ENCODE results near the gene PTGES3.

Gene PTGES3

DNA sequence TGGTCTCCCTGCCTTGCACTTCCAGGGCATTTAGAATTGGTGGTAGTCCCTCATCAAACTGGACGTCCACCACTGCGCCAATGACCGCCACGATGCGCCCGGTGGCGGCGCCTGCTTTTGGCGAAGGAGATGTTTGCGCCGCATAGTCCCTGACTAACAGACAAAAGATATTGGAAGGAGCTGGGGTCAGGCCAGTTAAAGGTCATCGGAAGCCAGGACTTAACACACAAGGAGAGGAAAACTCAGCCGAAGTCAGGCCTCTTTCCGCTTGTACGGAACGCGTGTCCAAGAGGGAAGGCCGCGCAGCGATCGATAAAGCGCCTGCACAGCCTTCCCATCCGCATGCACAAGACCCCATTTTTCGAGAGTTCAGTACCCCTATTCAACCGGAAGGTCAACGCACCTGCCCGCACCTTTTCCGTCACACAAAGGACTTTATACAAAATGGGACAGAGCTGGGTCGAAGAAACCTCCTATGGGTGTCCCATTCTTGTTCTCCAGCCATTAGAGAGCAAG lies 42.8 kb downstream of the PTGES3 start:
- peak overlapping the region; percentile 92 for H3K4me3 ChIP-seq (ENCODE audit: low read depth, low read length)
- TF ChIP-seq, protein P1, sequence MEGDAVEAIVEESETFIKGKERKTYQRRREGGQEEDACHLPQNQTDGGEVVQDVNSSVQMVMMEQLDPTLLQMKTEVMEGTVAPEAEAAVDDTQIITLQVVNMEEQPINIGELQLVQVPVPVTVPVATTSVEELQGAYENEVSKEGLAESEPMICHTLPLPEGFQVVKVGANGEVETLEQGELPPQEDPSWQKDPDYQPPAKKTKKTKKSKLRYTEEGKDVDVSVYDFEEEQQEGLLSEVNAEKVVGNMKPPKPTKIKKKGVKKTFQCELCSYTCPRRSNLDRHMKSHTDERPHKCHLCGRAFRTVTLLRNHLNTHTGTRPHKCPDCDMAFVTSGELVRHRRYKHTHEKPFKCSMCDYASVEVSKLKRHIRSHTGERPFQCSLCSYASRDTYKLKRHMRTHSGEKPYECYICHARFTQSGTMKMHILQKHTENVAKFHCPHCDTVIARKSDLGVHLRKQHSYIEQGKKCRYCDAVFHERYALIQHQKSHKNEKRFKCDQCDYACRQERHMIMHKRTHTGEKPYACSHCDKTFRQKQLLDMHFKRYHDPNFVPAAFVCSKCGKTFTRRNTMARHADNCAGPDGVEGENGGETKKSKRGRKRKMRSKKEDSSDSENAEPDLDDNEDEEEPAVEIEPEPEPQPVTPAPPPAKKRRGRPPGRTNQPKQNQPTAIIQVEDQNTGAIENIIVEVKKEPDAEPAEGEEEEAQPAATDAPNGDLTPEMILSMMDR (IDR thresholded peaks at IDR 0.05; ENCODE audit: low read depth, low read length), result no peak

DNA sequence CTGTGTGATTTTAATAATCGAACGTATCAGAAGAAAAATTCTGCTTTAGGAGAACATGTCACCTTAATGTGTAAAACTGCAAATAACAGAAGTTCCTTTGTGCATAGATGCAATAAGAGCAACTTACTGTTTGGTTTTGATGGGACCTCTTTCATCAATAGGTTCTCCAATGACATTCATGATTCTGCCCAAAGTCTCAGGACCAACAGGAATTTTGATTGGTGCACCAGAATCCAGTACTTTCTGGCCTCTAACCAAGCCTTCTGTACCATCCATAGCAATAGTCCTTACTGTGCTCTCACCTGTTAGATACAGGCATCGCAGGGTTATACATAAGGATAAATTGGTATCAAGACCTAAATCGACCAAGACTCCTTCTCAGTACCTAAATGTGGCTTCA lies 43.4 kb downstream of the PTGES3 start:
- TF ChIP-seq, protein P1 (IDR thresholded peaks at IDR 0.05; ENCODE audit: low read depth, low read length), result no peak

DNA sequence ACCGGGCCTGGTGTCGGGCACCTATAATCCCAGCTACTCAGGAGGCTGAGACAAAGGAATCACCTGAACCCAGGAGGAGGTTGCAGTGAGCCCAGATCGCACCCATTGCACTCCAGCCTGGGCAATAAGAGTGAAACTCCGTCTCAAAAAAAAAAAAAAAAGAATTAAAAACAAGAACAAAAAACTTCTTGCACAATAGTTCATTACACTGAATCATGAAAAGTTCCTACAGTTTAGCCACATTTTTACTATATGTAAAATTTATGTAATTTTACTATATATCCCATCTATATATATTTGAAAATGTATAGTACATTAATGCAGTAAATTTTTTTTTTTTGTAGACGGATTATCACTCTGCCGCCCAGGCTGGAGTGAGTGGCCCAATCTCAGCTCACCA lies 46.9 kb downstream of the PTGES3 start:
- TF ChIP-seq, protein P1 (IDR thresholded peaks at IDR 0.05; ENCODE audit: low read depth, low read length), result no peak
- H3K4me3 ChIP-seq (ENCODE audit: low read depth, low read length), result no peak overlapping the region

More for the DNA sequence above, 43.4 kb downstream of the PTGES3 start:
- H3K4me3 ChIP-seq (ENCODE audit: low read depth, low read length), result peak overlapping the region; percentile 92

DNA sequence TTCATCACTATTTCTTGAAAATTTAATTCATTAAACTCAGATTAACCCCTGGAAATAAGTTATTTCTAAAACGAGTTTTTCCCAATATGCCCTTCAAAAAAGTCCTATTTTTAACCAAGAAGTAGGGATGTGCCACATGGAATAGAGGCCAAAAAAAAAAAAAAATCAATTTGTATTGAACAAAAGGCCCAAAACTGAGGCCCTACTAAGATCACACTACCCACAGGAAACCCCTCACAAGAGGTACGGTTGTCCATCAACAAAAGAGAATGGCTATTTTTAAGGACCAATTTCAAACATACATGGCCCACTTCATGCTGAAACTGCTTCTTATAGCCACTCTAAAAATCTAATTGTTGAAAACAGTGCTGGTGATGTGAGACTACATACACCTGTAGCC lies 50.5 kb downstream of the PTGES3 start:
- TF ChIP-seq, protein P1 (IDR thresholded peaks at IDR 0.05; ENCODE audit: low read depth, low read length), result no peak
- H3K4me3 ChIP-seq (ENCODE audit: low read depth, low read length), result no peak overlapping the region

DNA sequence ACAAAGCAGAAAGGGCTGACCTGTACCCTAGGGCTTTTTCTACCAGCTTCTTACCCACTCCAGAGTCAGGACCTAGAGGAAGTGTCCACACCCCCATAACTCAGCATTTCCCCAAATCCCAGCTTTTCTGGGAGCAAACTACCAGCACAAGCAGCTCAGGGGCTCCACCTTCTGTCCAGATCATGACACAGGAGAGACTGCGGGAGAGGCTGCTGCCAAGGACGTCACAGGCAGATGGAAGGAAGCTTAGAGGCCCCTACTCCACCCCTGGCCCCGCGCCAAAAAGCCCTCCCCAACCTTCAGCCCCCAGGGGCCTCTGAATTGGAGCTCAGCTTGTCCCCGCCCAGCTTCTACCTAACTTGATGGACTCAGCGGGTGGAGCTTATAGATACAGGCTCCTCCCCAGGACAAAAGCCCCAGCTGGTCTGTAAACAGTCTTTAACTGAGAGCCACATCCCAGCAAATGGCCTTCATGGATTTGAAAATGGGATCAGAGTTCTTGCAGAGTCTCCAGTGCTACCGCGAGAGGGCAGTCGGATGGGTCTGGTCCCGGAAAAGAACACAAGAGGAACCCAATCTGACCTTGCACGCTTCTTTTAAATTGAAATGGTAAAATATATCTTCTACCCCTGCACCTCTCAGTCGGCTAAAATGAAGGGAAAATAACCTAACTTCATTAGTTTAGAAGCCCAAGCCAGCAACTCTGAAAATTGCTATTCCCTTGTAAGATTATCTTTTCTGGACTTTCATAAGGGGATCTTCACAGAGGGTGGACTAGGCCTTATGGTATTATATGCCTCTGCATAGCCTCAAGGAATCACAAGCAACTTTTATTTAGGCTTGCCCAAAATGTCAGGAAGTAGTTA lies 51.2 kb downstream of the PTGES3 start:
- H3K4me3 ChIP-seq (ENCODE audit: low read depth, low read length), result peak overlapping the region; percentile 84
- TF ChIP-seq, protein P1 (IDR thresholded peaks at IDR 0.05; ENCODE audit: low read depth, low read length), result peak; percentile 66

DNA sequence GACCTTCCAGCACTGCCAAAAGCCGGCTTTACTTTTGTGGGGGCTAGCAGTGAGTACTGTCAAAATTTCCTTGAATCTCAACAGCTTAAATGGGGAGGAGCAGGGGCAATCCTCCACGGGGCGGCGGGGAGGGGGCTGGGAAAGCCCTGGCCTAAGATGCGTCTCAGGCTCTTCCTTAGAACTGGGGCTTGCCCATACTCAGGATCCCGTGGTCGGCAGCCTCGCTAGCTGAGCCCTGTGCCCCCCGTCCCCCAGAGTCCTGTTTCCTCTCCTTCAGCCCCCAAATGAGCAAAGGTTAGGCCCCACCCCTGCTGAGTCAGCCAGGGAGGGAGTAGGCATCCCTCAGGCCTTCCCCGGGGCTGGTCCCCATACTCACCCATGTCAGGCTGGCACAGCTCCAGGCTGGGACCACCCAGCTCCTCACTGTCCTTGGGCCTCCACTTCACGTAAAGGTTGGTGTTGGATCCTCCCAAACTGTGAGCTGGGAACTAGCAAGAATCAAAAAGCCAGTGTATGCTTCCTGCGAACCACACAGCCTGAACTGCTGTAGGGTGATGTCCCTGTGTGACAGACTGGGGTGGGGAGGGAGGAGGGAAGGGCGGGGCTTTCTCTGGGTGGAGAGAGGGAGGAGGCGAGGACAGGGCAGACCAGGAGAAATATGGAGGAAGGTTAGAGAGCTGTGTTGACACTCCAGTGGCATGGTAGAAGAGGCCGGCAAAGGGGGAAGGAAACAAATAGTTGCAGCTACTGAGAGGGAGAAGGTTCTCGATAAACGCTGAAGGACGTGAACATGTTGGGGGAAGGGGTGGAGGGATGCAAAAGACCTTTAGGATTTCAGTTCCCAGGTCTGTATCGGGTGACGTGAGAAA lies 52.0 kb downstream of the PTGES3 start:
- TF ChIP-seq, protein P1 (IDR thresholded peaks at IDR 0.05; ENCODE audit: low read depth, low read length), result no peak
- peak overlapping the region; percentile 84 for H3K4me3 ChIP-seq (ENCODE audit: low read depth, low read length)

Measured in WI38 (cell line).